ENCODE results near the gene KHNYN.

DNA sequence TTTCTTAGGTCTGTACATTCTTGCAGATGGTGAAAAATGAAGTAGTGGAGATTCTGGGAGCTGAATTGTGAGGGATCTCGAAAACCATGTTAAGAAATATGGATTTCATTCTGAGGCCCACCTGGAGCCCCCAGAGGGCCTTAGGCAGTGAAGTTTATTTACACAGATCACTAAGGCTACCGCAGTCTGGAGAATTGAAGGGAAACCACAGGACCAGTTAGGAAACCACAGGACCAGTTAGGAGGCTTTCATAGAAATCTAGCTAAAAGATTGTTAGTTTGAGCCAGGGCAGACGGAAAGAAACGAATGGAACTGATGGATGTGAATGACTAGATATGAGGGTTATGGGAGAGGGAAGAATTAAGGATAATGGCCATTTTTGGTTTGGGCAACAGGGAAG, 7.5 kb upstream of the KHNYN start:
- TF ChIP-seq, protein P1, sequence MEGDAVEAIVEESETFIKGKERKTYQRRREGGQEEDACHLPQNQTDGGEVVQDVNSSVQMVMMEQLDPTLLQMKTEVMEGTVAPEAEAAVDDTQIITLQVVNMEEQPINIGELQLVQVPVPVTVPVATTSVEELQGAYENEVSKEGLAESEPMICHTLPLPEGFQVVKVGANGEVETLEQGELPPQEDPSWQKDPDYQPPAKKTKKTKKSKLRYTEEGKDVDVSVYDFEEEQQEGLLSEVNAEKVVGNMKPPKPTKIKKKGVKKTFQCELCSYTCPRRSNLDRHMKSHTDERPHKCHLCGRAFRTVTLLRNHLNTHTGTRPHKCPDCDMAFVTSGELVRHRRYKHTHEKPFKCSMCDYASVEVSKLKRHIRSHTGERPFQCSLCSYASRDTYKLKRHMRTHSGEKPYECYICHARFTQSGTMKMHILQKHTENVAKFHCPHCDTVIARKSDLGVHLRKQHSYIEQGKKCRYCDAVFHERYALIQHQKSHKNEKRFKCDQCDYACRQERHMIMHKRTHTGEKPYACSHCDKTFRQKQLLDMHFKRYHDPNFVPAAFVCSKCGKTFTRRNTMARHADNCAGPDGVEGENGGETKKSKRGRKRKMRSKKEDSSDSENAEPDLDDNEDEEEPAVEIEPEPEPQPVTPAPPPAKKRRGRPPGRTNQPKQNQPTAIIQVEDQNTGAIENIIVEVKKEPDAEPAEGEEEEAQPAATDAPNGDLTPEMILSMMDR (IDR thresholded peaks at IDR 0.05): no peak
- no peak for TF ChIP-seq SP1 (CRISPR knock-in tag; conservative IDR thresholded peaks at IDR 0.05)
- no peak for TF ChIP-seq CREM (CRISPR knock-in tag; IDR thresholded peaks at IDR 0.05)
- no peak for TF ChIP-seq ELF4 (CRISPR knock-in tag; IDR thresholded peaks at IDR 0.05; ENCODE audit: low read depth)
- no peak for TF ChIP-seq HMGA2 (CRISPR knock-in tag; IDR thresholded peaks at IDR 0.05)

All from WTC11 (cell line).